ENCODE measurements around the gene TXNL4B. TPM values are rescaled to one million over a fixed set of nuclear protein-coding genes. Genes with fewer than 3 reads are reported as not detected.
"Not testable (repeated sequence)": the region's sequence is repeated elsewhere in the genome, so short reads cannot be mapped to it uniquely, and the experiment has no call there.

TXNL4B gene
- total RNA-seq, 1 donor from 2014 or later: 11.8 TPM

DNA sequence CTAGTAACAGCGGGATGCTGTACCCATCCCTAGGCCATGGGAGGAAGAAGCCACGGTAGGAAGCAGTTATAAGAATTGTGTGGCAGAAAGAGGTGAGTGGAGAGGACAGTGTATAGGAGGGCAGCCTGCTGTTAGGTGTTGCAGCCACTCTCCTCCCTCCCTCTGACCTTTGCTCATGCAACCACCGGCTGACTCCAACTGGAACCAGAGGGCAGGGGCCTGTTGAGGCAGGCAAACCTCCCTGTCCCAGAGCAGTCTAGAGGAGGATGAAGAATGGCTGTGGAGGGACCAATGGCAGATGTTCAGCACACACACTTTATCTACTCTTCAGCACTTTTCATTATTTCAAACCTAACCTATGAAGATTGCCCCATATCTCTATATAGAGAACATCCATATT lies 2.2 kb downstream of the TXNL4B start:
- Mint-ChIP-seq H3K36me3 (ENCODE audit: low read depth) (peaks cover under 1% of the 10 kb centered on the region), H3K27me3 (ENCODE audit: low read depth) (no peaks in the 10 kb centered on the region), H3K4me1 (peaks cover 37% of the 10 kb centered on the region), H3K27ac (ENCODE audit: unreplicated experiment) (no peak overlapping the region), H3K4me3 (peak overlapping the region; percentile 79), H3K9me3 (no peaks in the 10 kb centered on the region)
- no peak for DNase-seq (ENCODE audit: low read depth, low spot score)
- TF ChIP-seq, protein P1, sequence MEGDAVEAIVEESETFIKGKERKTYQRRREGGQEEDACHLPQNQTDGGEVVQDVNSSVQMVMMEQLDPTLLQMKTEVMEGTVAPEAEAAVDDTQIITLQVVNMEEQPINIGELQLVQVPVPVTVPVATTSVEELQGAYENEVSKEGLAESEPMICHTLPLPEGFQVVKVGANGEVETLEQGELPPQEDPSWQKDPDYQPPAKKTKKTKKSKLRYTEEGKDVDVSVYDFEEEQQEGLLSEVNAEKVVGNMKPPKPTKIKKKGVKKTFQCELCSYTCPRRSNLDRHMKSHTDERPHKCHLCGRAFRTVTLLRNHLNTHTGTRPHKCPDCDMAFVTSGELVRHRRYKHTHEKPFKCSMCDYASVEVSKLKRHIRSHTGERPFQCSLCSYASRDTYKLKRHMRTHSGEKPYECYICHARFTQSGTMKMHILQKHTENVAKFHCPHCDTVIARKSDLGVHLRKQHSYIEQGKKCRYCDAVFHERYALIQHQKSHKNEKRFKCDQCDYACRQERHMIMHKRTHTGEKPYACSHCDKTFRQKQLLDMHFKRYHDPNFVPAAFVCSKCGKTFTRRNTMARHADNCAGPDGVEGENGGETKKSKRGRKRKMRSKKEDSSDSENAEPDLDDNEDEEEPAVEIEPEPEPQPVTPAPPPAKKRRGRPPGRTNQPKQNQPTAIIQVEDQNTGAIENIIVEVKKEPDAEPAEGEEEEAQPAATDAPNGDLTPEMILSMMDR (conservative IDR thresholded peaks at IDR 0.05): no peak

DNA sequence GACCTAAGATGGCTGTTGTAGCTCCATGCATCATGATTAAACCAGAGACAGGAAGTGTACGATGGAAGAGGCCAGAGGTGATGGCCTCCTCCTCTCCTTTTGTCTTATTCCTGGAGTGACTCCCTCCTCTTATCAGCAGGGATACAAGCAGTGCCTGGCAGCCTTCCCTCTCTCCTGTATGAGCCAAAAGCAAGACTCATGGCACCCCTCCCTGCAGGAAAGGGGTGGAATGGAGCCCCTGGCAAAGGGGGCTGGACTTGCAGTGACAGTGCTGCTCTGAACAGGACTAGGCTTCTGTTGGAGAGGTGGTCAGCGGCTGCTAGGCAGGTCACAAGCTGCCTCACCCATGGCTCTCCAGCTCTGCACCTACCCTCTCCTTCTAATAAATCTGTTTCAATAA lies 8.4 kb downstream of the TXNL4B start:
- H3K4me3 Mint-ChIP-seq: no peak overlapping the region
- peaks cover 17% of the 10 kb centered on the region for H3K36me3 Mint-ChIP-seq (ENCODE audit: low read depth)
- no peaks in the 10 kb centered on the region for H3K27me3 Mint-ChIP-seq (ENCODE audit: low read depth)

DNA sequence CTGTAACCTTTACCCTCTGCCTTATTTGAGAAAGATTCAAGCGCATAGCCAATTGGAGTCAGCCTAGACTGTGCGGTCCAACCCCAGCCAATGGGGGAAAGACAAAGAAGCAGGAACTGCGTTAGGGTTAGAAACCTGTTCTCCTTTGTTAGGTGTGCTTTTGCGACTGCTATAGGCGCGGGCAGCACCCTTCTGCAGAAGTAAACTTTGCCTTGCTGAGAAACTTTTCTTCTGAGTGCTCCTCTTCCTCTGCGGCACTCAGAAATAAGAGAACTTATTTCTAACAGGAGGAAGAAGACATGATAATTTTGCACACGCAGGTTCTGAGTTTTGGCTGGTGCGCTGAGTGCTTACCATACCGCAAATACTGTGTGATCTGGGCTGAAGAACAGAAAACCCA lies 9.0 kb downstream of the TXNL4B start:
- no peak overlapping the region for H3K4me3 Mint-ChIP-seq
- H3K27ac Mint-ChIP-seq (ENCODE audit: unreplicated experiment): no peak overlapping the region
- no peaks in the 10 kb centered on the region for H3K27me3 Mint-ChIP-seq (ENCODE audit: low read depth)
- H3K4me1 Mint-ChIP-seq: no peaks in the 10 kb centered on the region
- no peak for DNase-seq (ENCODE audit: low read depth, low spot score)
- H3K36me3 Mint-ChIP-seq (ENCODE audit: low read depth): peaks cover 17% of the 10 kb centered on the region
- TF ChIP-seq, protein P1 (conservative IDR thresholded peaks at IDR 0.05): no peak
- H3K9me3 Mint-ChIP-seq: peaks cover 2% of the 10 kb centered on the region

More for the DNA sequence above, 8.4 kb downstream of the TXNL4B start:
- peak overlapping the region; percentile 27 for H3K27ac Mint-ChIP-seq (ENCODE audit: unreplicated experiment)
- H3K4me1 Mint-ChIP-seq: no peaks in the 10 kb centered on the region
- no peak for DNase-seq (ENCODE audit: low read depth, low spot score)
- H3K9me3 Mint-ChIP-seq: peaks cover 2% of the 10 kb centered on the region
- TF ChIP-seq, protein P1 (conservative IDR thresholded peaks at IDR 0.05): no peak

DNA sequence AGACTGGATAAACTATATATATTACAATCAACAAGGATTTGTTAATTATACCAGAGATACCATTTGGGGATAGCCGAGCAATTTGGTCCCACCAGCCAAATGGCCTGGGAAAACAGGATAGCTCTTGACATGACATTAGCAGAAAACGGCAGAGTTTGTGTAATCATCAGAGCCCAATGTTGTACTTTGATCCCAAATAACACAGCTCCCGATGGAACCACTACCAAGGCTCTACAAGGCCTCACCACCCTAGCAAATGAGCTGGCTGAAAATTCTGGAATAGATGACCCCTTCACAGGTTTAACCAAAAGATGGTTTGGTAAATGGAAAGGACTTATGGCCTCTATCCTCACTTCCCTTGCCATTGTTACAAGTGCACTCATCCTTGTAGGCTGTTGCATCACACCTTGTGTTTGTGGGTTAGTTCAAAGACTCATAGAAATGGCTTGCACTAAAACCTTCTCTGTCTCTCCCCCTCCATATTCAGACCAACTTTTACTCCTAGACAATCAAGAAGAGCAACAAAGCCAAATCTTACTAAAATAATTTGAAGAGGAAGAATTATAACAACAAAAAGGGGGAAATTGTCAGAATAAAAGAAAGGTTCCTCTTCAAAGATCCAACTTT lies 9.5 kb downstream of the TXNL4B start:
- Mint-ChIP-seq H3K36me3 (ENCODE audit: low read depth) (peaks cover 17% of the 10 kb centered on the region), H3K4me1 (no peaks in the 10 kb centered on the region), H3K27me3 (ENCODE audit: low read depth) (no peaks in the 10 kb centered on the region), H3K27ac (ENCODE audit: unreplicated experiment) (no peak overlapping the region), H3K4me3 (no peak overlapping the region), H3K9me3 (peaks cover 2% of the 10 kb centered on the region)
- no peak for DNase-seq (ENCODE audit: low read depth, low spot score)
- TF ChIP-seq, protein P1 (conservative IDR thresholded peaks at IDR 0.05): no peak

DNA sequence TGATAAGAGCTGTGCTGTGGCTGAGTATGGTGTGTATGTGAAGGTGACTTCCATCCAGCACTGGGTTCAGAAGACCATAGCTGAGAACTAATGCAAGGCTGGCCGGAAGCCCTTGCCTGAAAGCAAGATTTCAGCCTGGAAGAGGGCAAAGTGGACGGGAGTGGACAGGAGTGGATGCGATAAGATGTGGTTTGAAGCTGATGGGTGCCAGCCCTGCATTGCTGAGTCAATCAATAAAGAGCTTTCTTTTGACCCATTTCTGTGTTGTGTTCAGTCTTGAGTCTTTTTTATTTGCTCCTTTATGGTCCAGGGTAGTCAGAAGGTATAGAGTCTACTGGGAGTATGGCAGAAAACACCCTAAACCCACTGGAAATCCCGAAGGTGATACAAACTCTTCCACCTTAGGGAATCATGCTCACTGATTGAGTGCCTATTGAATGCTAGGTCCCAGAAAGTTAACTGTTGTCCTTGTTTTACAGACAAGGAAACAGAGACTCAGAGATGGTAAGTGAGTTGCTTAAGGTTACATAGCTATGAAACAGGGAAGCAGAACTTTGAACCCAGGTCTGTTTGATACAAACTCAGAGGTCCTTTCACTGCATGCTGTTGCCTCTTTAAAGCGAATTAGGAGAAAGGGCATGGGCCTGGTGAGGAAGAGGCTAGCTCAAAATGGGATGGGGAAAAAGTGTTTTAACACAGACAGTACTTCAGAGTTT lies 16.3 kb downstream of the TXNL4B start:
- H3K9me3 Mint-ChIP-seq; H3K4me3 Mint-ChIP-seq; H3K27ac Mint-ChIP-seq (ENCODE audit: unreplicated experiment); H3K4me1 Mint-ChIP-seq; H3K36me3 Mint-ChIP-seq (ENCODE audit: low read depth); DNase-seq (ENCODE audit: low read depth, low spot score); H3K27me3 Mint-ChIP-seq (ENCODE audit: low read depth): not testable (repeated sequence)

DNA sequence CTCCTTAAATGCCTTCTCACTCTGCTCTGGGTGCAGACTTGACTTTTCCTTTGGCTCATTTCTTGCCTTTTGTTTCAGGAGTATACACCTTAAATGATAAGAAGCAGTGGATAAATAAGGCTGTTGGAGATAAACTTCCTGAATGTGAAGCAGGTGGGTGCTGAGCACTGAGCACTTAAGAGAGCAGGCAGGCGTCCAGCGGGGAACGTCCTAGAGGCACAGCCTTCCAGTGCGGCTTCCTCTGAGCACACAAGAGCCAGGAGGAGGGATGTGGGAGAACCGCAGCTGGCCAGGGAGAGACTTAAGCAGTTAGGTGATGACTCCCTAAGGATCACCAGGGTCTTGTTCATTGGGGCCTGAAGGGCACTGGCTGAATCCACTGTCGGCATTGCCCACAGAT lies 18.4 kb downstream of the TXNL4B start:
- not testable (repeated sequence) for H3K4me1 Mint-ChIP-seq; H3K27ac Mint-ChIP-seq (ENCODE audit: unreplicated experiment); H3K27me3 Mint-ChIP-seq (ENCODE audit: low read depth); DNase-seq (ENCODE audit: low read depth, low spot score); H3K9me3 Mint-ChIP-seq; H3K4me3 Mint-ChIP-seq; H3K36me3 Mint-ChIP-seq (ENCODE audit: low read depth)
